GM23338 (cell line): ENCODE measurements around the gene LPP. TPM values are rescaled to one million over a fixed set of nuclear protein-coding genes. Genes with fewer than 3 reads are reported as not detected.

ENCODE experiments used
- ATAC-seq: fragments of 200-7000 bp; cut with Tn5 transposase; 3 replicates; pipeline ENCODE4 v1.9.1; 2020
- DNase-seq: peaks from one replicate; pipeline ENCODE4 v3.0.0-alpha.2; 2015; ENCODE audit warnings: low spot score
- H2AFZ ChIP-seq: fragments of 200-600 bp; sonication (generic); 2 replicates; pipeline ENCODE4 v1.8.0; 2016; ENCODE audit warnings: antibody characterized with exemption, mild to moderate bottlenecking, moderate library complexity
- H3F3A ChIP-seq: fragments of 200-600 bp; sonication (generic); replicated peaks from 2 replicates; pipeline ENCODE4 v1.8.0; 2017; ENCODE audit warnings: antibody characterized with exemption, mixed run types, low read depth
- H3K27ac ChIP-seq: fragments of 200-600 bp; sonication (generic); 2 replicates; pipeline ENCODE4 v1.6.1; 2016; ENCODE audit warnings: low read depth
- H3K27me3 ChIP-seq: fragments of 200-600 bp; sonication (generic); 2 replicates; pipeline ENCODE4 v1.8.0; 2016; ENCODE audit warnings: mild to moderate bottlenecking, mixed run types, moderate library complexity; ENCODE audit not compliant: insufficient read depth
- H3K36me3 ChIP-seq: fragments of 200-600 bp; sonication (generic); 2 replicates; pipeline ENCODE4 v1.8.0; 2016; ENCODE audit warnings: mild to moderate bottlenecking; ENCODE audit not compliant: insufficient read depth
- H3K4me1 ChIP-seq: fragments of 200-600 bp; sonication (generic); 2 replicates; pipeline ENCODE4 v1.8.0; 2016; ENCODE audit warnings: mild to moderate bottlenecking, moderate library complexity; ENCODE audit not compliant: insufficient read depth
- H3K4me2 ChIP-seq: fragments of 200-600 bp; sonication (generic); 2 replicates; pipeline ENCODE4 v1.7.1; 2017; ENCODE audit warnings: mixed run types
- H3K4me3 ChIP-seq: fragments of 200-600 bp; sonication (generic); 2 replicates; pipeline ENCODE4 v1.6.1; 2016; ENCODE audit warnings: mixed run types
- H3K79me2 ChIP-seq: fragments of 200-600 bp; sonication (generic); replicated peaks from 2 replicates; pipeline ENCODE4 v1.8.0; 2017; ENCODE audit warnings: mild to moderate bottlenecking; ENCODE audit not compliant: insufficient read depth
- H3K9me2 ChIP-seq: fragments of 200-600 bp; sonication (generic); 2 replicates; pipeline ENCODE4 v1.8.0; 2017; ENCODE audit not compliant: insufficient read depth
- H4K20me1 ChIP-seq: fragments of 200-600 bp; sonication (generic); replicated peaks from 2 replicates; pipeline ENCODE4 v1.8.0; 2017; ENCODE audit warnings: mild to moderate bottlenecking; ENCODE audit not compliant: insufficient read depth
- H3K27ac Mint-ChIP-seq: 2 replicates; pipeline ENCODE4 v1.8.0; 2020; ENCODE audit warnings: inconsistent platforms, mild to moderate bottlenecking, moderate library complexity, mixed read lengths
- H3K27me3 Mint-ChIP-seq: 3 replicates; pipeline ENCODE4 v1.8.0; 2022; ENCODE audit warnings: low read depth, mild to moderate bottlenecking, moderate library complexity, mixed read lengths, inconsistent platforms; ENCODE audit not compliant: insufficient read depth, poor library complexity
- H3K36me3 Mint-ChIP-seq: 3 replicates; pipeline ENCODE4 v1.8.0; 2021; ENCODE audit warnings: low read depth, mild to moderate bottlenecking, inconsistent platforms, moderate library complexity, mixed read lengths
- H3K4me1 Mint-ChIP-seq: 3 replicates; pipeline ENCODE4 v1.8.0; 2020; ENCODE audit warnings: mild to moderate bottlenecking, inconsistent platforms, mixed read lengths
- H3K4me3 Mint-ChIP-seq: 3 replicates; pipeline ENCODE4 v1.8.0; 2021; ENCODE audit warnings: moderate library complexity, mild to moderate bottlenecking, inconsistent platforms, mixed read lengths
- H3K9me3 Mint-ChIP-seq: 3 replicates; pipeline ENCODE4 v1.8.0; 2020; ENCODE audit warnings: moderate library complexity, mild to moderate bottlenecking, inconsistent platforms, mixed read lengths
- CREB1 ChIP-seq: fragments of 250-450 bp; sonication (Bioruptor Pico); IDR thresholded peaks from 2 replicates; pipeline ENCODE4 v1.5.0; 2020; ENCODE audit warnings: low read depth, mild to moderate bottlenecking, moderate library complexity
- CTCF ChIP-seq, 2 experiments: fragments of 200-600 bp in 1 of 2; sonication (generic) in 1 of 2; conservative IDR thresholded peaks; 2 replicates each; pipeline versions ENCODE4 v1.5.1 to v1.6.1; 2016 to 2017; ENCODE audit warnings: antibody characterized with exemption in 2 of 2, low read depth in 2 of 2, mild to moderate bottlenecking in 2 of 2, moderate library complexity in 1 of 2
- EZH2 ChIP-seq: fragments of 200-600 bp; sonication (generic); IDR thresholded peaks from one replicate; pipeline ENCODE4 v1.8.0; 2017; ENCODE audit warnings: antibody characterized with exemption, mild to moderate bottlenecking, low read depth; ENCODE audit not compliant: unreplicated experiment
- EZH2phosphoT487 ChIP-seq: fragments of 200-600 bp; sonication (generic); IDR thresholded peaks from one replicate; pipeline ENCODE4 v1.8.1; 2018; ENCODE audit warnings: antibody characterized with exemption; ENCODE audit not compliant: unreplicated experiment
- NANOG ChIP-seq: IDR thresholded peaks from 2 replicates; pipeline ENCODE4 v1.6.1; 2016; ENCODE audit warnings: antibody characterized with exemption, borderline replicate concordance
- POLR2AphosphoS5 ChIP-seq: IDR thresholded peaks from 2 replicates; pipeline ENCODE4 v1.6.1; 2016; ENCODE audit warnings: antibody characterized with exemption, low read depth
- STAT1 ChIP-seq: IDR thresholded peaks from one replicate; pipeline ENCODE4 v1.6.1; 2016; ENCODE audit warnings: antibody characterized with exemption; ENCODE audit not compliant: unreplicated experiment
- ZNF114 ChIP-seq: fragments of 250-450 bp; sonication (Bioruptor Pico); IDR thresholded peaks from 2 replicates; pipeline ENCODE4 v1.5.0; 2020; ENCODE audit warnings: mild to moderate bottlenecking, moderate library complexity
- ZNF331 ChIP-seq: fragments of 250-450 bp; sonication (Bioruptor Pico); IDR thresholded peaks from 2 replicates; pipeline ENCODE4 v1.5.0; 2020; ENCODE audit warnings: low read depth, mild to moderate bottlenecking, moderate library complexity
- ZNF462 ChIP-seq: fragments of 250-450 bp; sonication (Bioruptor Pico); IDR thresholded peaks from 2 replicates; pipeline ENCODE4 v1.5.0; 2020; ENCODE audit warnings: mild to moderate bottlenecking, moderate library complexity
- polyA plus RNA-seq: library from polyadenylated mRNA; unstranded; fragments of >200 nt; fragmentation: Nextera tagmentation; extraction: Ambion mirVana; gene quantifications from 2 replicates; pipeline ENCODE4 v1.2.1, GENCODE V29; 2016
- total RNA-seq: library from RNA; depleted of rRNA; stranded (reverse); fragments of >200 nt; shearing (Covaris generic); gene quantifications from 2 replicates; pipeline ENCODE4 v1.2.3, GENCODE V29; 2014
- TF ChIP-seq, protein P1 (sequence below): IDR thresholded peaks from one replicate; pipeline ENCODE4 v1.6.1; 2018; ENCODE audit warnings: antibody characterized with exemption; ENCODE audit not compliant: unreplicated experiment

The LPP gene
- total and polyA plus RNA-seq, 2 experiments from 2014 or later: 23.0 to 35.2 TPM

DNA sequence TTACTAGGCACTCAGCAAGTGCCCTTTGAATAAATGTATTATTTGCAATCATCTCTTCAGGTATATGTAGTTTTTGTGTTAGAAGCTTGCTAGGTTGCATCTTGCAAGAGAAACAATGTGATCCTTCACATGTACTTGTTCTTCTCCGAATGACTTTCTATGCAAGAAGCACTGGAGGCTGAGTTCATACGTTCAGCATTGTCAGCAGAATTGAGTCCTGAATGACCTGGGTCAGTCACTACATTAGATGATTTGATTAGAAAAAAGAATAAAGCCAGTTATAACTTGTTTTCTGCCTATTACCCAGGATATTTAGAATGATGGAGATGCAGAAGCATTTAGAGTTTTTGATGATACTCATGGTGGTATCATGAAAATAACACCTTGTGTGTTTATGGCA lies 538.7 kb downstream of the LPP start:
- H3K4me3 Mint-ChIP-seq: no peak overlapping the region
- Histone ChIP-seq H3K4me1 (peaks cover 9% of the 10 kb centered on the region; the same call in 1 of the 2 replicates), H4K20me1 (no peaks in the 10 kb centered on the region), H3K27ac (no peak overlapping the region), H3K4me3 (no peak overlapping the region), H3K36me3 (no peaks in the 10 kb centered on the region), H3K27me3 (no peaks in the 10 kb centered on the region), H3K9me2 (no peaks in the 10 kb centered on the region), H3K4me2 (no peak overlapping the region), H3F3A (no peaks in the 10 kb centered on the region), H3K79me2 (no peaks in the 10 kb centered on the region), H2AFZ (no peak overlapping the region)
- H3K36me3 Mint-ChIP-seq: no peaks in the 10 kb centered on the region
- ATAC-seq: no peak
- no peak for DNase-seq
- H3K27ac Mint-ChIP-seq: no peak overlapping the region
- H3K27me3 Mint-ChIP-seq: peaks cover 3% of the 10 kb centered on the region
- peaks cover 20% of the 10 kb centered on the region for H3K4me1 Mint-ChIP-seq
- TF ChIP-seq POLR2AphosphoS5 (no peak), ZNF114 (no peak)
- no peaks in the 10 kb centered on the region for H3K9me3 Mint-ChIP-seq

- no peak for ATAC-seq
- H3K27me3 Mint-ChIP-seq: peaks cover 3% of the 10 kb centered on the region
Measured at GRCh38 chr3:188693435-188693834, 539.5 kb downstream of the LPP start.

More at GRCh38 chr3:188693435-188693834, 539.5 kb downstream of the LPP start:
- H3K36me3 ChIP-seq: no peaks in the 10 kb centered on the region
- no peaks in the 10 kb centered on the region for H3K27me3 ChIP-seq
- Mint-ChIP-seq H3K27ac (no peak overlapping the region), H3K9me3 (no peaks in the 10 kb centered on the region), H3K4me1 (peaks cover 20% of the 10 kb centered on the region), H3K4me3 (no peak overlapping the region), H3K36me3 (no peaks in the 10 kb centered on the region)
- H2AFZ ChIP-seq: no peak overlapping the region
- no peaks in the 10 kb centered on the region for H3K79me2 ChIP-seq
- no peak overlapping the region for H3K4me3 ChIP-seq
- TF ChIP-seq NANOG (no peak), ZNF114 (no peak), POLR2AphosphoS5 (no peak), STAT1 (no peak), CREB1 (no peak), ZNF462 (no peak), EZH2 (no peak), CTCF (conservative IDR thresholded peaks at IDR 0.05; ENCODE audit: low read depth in 2 of 2) (no peak), ZNF331 (CRISPR knock-in tag) (no peak), EZH2phosphoT487 (no peak)
- TF ChIP-seq, protein P1, sequence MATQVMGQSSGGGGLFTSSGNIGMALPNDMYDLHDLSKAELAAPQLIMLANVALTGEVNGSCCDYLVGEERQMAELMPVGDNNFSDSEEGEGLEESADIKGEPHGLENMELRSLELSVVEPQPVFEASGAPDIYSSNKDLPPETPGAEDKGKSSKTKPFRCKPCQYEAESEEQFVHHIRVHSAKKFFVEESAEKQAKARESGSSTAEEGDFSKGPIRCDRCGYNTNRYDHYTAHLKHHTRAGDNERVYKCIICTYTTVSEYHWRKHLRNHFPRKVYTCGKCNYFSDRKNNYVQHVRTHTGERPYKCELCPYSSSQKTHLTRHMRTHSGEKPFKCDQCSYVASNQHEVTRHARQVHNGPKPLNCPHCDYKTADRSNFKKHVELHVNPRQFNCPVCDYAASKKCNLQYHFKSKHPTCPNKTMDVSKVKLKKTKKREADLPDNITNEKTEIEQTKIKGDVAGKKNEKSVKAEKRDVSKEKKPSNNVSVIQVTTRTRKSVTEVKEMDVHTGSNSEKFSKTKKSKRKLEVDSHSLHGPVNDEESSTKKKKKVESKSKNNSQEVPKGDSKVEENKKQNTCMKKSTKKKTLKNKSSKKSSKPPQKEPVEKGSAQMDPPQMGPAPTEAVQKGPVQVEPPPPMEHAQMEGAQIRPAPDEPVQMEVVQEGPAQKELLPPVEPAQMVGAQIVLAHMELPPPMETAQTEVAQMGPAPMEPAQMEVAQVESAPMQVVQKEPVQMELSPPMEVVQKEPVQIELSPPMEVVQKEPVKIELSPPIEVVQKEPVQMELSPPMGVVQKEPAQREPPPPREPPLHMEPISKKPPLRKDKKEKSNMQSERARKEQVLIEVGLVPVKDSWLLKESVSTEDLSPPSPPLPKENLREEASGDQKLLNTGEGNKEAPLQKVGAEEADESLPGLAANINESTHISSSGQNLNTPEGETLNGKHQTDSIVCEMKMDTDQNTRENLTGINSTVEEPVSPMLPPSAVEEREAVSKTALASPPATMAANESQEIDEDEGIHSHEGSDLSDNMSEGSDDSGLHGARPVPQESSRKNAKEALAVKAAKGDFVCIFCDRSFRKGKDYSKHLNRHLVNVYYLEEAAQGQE: no peak
- H3K9me2 ChIP-seq: no peaks in the 10 kb centered on the region
- H3K27ac ChIP-seq: no peak overlapping the region
- H3F3A ChIP-seq: no peaks in the 10 kb centered on the region
- H3K4me1 ChIP-seq: peaks cover 9% of the 10 kb centered on the region; the same call in 1 of the 2 replicates
- no peaks in the 10 kb centered on the region for H4K20me1 ChIP-seq
- no peak overlapping the region for H3K4me2 ChIP-seq
- DNase-seq: no peak
